Neuronal stem cell (in vitro differentiated cells): ENCODE data around the gene EMP1.
A peak's percentile ranks its signal among the peaks of the same experiment; 100 is the strongest.

Experiments
- DNase-seq: peaks from one replicate; pipeline ENCODE4 v3.0.0-alpha.2; 2013; ENCODE audit warnings: low spot score
- H2AFZ ChIP-seq: one replicate; pipeline ENCODE4 v1.6.1; 2013; ENCODE audit warnings: mild to moderate bottlenecking, low read length, inconsistent platforms
- H2AK5ac ChIP-seq: 2 replicates; pipeline ENCODE4 v1.6.1; 2013; ENCODE audit warnings: low read depth, mild to moderate bottlenecking, inconsistent platforms, low read length, moderate library complexity, mixed read lengths
- H2BK120ac ChIP-seq: 2 replicates; pipeline ENCODE4 v1.6.1; 2013; ENCODE audit warnings: low read depth, mild to moderate bottlenecking, inconsistent platforms, low read length, moderate library complexity, mixed read lengths
- H2BK12ac ChIP-seq: one replicate; pipeline ENCODE4 v1.6.1; 2013; ENCODE audit warnings: low read length, inconsistent platforms
- H2BK15ac ChIP-seq: 2 replicates; pipeline ENCODE4 v1.6.1; 2013; ENCODE audit warnings: mild to moderate bottlenecking, low read length, inconsistent platforms, mixed read lengths
- H2BK5ac ChIP-seq: one replicate; pipeline ENCODE4 v1.6.1; 2013; ENCODE audit warnings: inconsistent platforms, mild to moderate bottlenecking, low read length, moderate library complexity
- H3K14ac ChIP-seq: one replicate; pipeline ENCODE4 v1.6.1; 2013; ENCODE audit warnings: low read length, inconsistent platforms
- H3K18ac ChIP-seq: 2 replicates; pipeline ENCODE4 v1.6.1; 2013; ENCODE audit warnings: low read length, inconsistent platforms
- H3K23ac ChIP-seq: 2 replicates; pipeline ENCODE4 v1.6.1; 2013; ENCODE audit warnings: low read depth, mild to moderate bottlenecking, mixed read lengths, low read length, inconsistent platforms; ENCODE audit not compliant: poor library complexity
- H3K27ac ChIP-seq: replicated peaks from 3 replicates; pipeline ENCODE4 v1.5.1; 2013; ENCODE audit warnings: low read length, inconsistent platforms
- H3K27me3 ChIP-seq, 3 experiments: 2 replicates each; pipeline ENCODE4 v1.6.1; 2013; ENCODE audit warnings: low read length in 3 of 3, mild to moderate bottlenecking in 2 of 3, inconsistent platforms in 1 of 3, low read depth in 1 of 3, mixed read lengths in 1 of 3, moderate library complexity in 1 of 3; ENCODE audit not compliant: control insufficient read depth in 3 of 3, insufficient read depth in 3 of 3
- H3K36me3 ChIP-seq, 2 donors: replicated peaks in 1 of 2; 2 replicates each; pipeline ENCODE4 v1.6.1; 2013; ENCODE audit warnings: low read length in 2 of 2; ENCODE audit not compliant: control insufficient read depth in 2 of 2, insufficient read depth in 2 of 2
- H3K4ac ChIP-seq: 2 replicates; pipeline ENCODE4 v1.6.1; 2013; ENCODE audit warnings: inconsistent platforms, mild to moderate bottlenecking, low read length, moderate library complexity
- H3K4me1 ChIP-seq, 2 donors: 1 replicate in 1 of 2; 2 replicates in 1 of 2; pipeline ENCODE4 v1.6.1; 2013; ENCODE audit warnings: low read length in 2 of 2, low read depth in 1 of 2; ENCODE audit not compliant: control insufficient read depth in 2 of 2, insufficient read depth in 1 of 2
- H3K4me2 ChIP-seq: one replicate; pipeline ENCODE4 v1.6.1; 2013; ENCODE audit warnings: mild to moderate bottlenecking, low read length, inconsistent platforms; ENCODE audit not compliant: insufficient read depth, poor library complexity, severe bottlenecking
- H3K4me3 ChIP-seq, 2 donors: 2 replicates each; pipeline ENCODE4 v1.5.1; 2013; ENCODE audit warnings: low read length in 2 of 2, mild to moderate bottlenecking in 2 of 2, inconsistent platforms in 1 of 2, moderate library complexity in 1 of 2
- H3K79me1 ChIP-seq: one replicate; pipeline ENCODE4 v1.6.1; 2013; ENCODE audit warnings: low read depth, mild to moderate bottlenecking, inconsistent platforms, low read length, moderate library complexity
- H3K9ac ChIP-seq: one replicate; pipeline ENCODE4 v1.6.1; 2013; ENCODE audit warnings: mild to moderate bottlenecking, low read depth, low read length, inconsistent platforms; ENCODE audit not compliant: poor library complexity
- H3K9me3 ChIP-seq, 2 donors: replicated peaks in 1 of 2; 2 replicates each; pipeline versions ENCODE3 to v1.6.1; 2013; ENCODE audit warnings: low read length in 2 of 2, mild to moderate bottlenecking in 2 of 2, inconsistent platforms in 1 of 2, low read depth in 1 of 2, mixed read lengths in 1 of 2, moderate library complexity in 1 of 2; ENCODE audit not compliant: control insufficient read depth in 2 of 2, insufficient read depth in 1 of 2
- H4K8ac ChIP-seq: one replicate; pipeline ENCODE4 v1.6.1; 2013; ENCODE audit warnings: low read depth, mild to moderate bottlenecking, inconsistent platforms, low read length, moderate library complexity
- H4K91ac ChIP-seq: one replicate; pipeline ENCODE4 v1.6.1; 2013; ENCODE audit warnings: low read length, low read depth, mild to moderate bottlenecking, inconsistent platforms; ENCODE audit not compliant: poor library complexity
- WGBS, 2 donors: extraction: QIAGEN DNeasy Blood & Tissue Kit; methylation state at CpG; one replicate each; pipeline ENCODE4 v1.1.7; 2013; ENCODE audit warnings: missing lambda C conversion rate in 2 of 2, mixed read lengths in 1 of 2; ENCODE audit not compliant: insufficient read length in 2 of 2, insufficient replicate concordance in 1 of 2; ENCODE audit errors: extremely low coverage in 2 of 2; 5-methylcytosine and 5-hydroxymethylcytosine counted together

EMP1 gene

DNA sequence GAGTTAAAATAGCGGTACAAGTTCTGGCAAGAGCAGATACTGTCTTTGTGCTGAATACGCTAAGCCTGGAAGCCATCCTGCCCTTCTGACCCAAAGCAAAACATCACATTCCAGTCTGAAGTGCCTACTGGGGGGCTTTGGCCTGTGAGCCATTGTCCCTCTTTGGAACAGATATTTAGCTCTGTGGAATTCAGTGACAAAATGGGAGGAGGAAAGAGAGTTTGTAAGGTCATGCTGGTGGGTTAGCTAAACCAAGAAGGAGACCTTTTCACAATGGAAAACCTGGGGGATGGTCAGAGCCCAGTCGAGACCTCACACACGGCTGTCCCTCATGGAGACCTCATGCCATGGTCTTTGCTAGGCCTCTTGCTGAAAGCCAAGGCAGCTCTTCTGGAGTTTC lies 18.5 kb downstream of the EMP1 start:
- Histone ChIP-seq H2BK5ac (no peak overlapping the region), H3K18ac (no peak overlapping the region), H2AK5ac (no peak overlapping the region), H4K91ac (no peak overlapping the region), H3K9me3 (peaks cover 4 to 10% of the 10 kb centered on the region in 2 donors), H3K4me2 (no peak overlapping the region), H2BK120ac (no peak overlapping the region), H2BK15ac (no peak overlapping the region), H2BK12ac (no peak overlapping the region), H3K4me3 (no peak overlapping the region), H3K23ac (no peak overlapping the region), H3K27me3 (no peaks in the 10 kb centered on the region), H3K27ac (no peak overlapping the region), H3K4me1 (peaks cover 9 to 23% of the 10 kb centered on the region in 2 donors), H3K4ac (no peak overlapping the region), H3K36me3 (no peaks in the 10 kb centered on the region), H2AFZ (peak overlapping the region; percentile 38), H3K79me1 (no peaks in the 10 kb centered on the region), H3K9ac (no peak overlapping the region), H3K14ac (no peak overlapping the region), H4K8ac (no peak overlapping the region)
- DNase-seq: no peak
- WGBS, 2 donors: no CpG with 5 or more reads among the region's 4 CpGs

GRCh38 chr12:13218641-13219040 lies 22.1 kb downstream of the EMP1 start:
- Histone ChIP-seq H3K23ac (no peak overlapping the region), H2BK15ac (no peak overlapping the region), H3K18ac (no peak overlapping the region), H2BK5ac (no peak overlapping the region), H2BK12ac (no peak overlapping the region), H3K14ac (no peak overlapping the region), H3K4me2 (no peak overlapping the region), H3K36me3 (no peaks in the 10 kb centered on the region), H3K9ac (no peak overlapping the region), H3K9me3 (peaks cover 4 to 10% of the 10 kb centered on the region in 2 donors), H4K8ac (no peak overlapping the region), H2AK5ac (no peak overlapping the region), H3K27me3 (no peaks in the 10 kb centered on the region), H3K4me3 (no peak overlapping the region), H3K4ac (no peak overlapping the region), H4K91ac (no peak overlapping the region), H3K27ac (no peak overlapping the region), H3K4me1 (peaks cover 5 to 6% of the 10 kb centered on the region in 2 donors), H2BK120ac (no peak overlapping the region), H3K79me1 (no peaks in the 10 kb centered on the region), H2AFZ (no peak overlapping the region)
- WGBS, 2 donors: no CpG with 5 or more reads among the region's 3 CpGs
- no peak for DNase-seq

GRCh38 chr12:13219320-13219719 lies 22.8 kb downstream of the EMP1 start:
- Histone ChIP-seq H4K8ac (no peak overlapping the region), H3K9me3 (peaks cover 4 to 10% of the 10 kb centered on the region in 2 donors), H3K4me1 (peaks cover 5 to 6% of the 10 kb centered on the region in 2 donors), H3K14ac (no peak overlapping the region), H3K27me3 (no peaks in the 10 kb centered on the region), H3K4me2 (no peak overlapping the region), H3K4me3 (no peak overlapping the region), H2AK5ac (no peak overlapping the region), H3K9ac (no peak overlapping the region), H3K18ac (no peak overlapping the region), H3K27ac (no peak overlapping the region), H3K79me1 (no peaks in the 10 kb centered on the region), H4K91ac (no peak overlapping the region), H2BK15ac (no peak overlapping the region), H2BK5ac (no peak overlapping the region), H2AFZ (no peak overlapping the region), H3K4ac (no peak overlapping the region), H3K23ac (no peak overlapping the region), H2BK12ac (no peak overlapping the region), H2BK120ac (no peak overlapping the region), H3K36me3 (no peaks in the 10 kb centered on the region)
- WGBS, 2 donors: no CpG with 5 or more reads among the region's 3 CpGs
- DNase-seq: no peak

DNA sequence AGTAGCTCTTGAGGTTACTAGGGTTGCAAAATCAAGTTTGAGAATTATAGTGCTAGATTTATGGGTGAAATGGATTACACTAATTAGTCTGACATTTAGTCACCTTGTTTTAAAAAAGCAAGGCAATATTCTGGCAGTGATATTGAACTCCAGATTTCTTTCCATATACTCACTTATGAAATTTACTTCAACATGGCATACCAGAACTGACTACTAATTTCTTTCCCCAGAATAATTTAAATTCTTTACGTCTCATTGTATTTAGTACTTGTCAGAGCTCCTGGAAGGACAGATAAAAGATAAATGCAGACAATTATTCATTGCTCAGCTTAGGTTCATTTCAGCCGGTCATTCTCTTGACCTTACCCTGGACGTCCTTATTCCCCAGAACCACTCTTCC lies 24.3 kb downstream of the EMP1 start:
- Histone ChIP-seq H3K79me1 (no peaks in the 10 kb centered on the region), H3K9me3 (peaks cover 4 to 10% of the 10 kb centered on the region in 2 donors), H3K23ac (no peak overlapping the region), H2BK5ac (no peak overlapping the region), H3K27me3 (no peaks in the 10 kb centered on the region), H4K8ac (no peak overlapping the region), H3K4ac (no peak overlapping the region), H3K9ac (no peak overlapping the region), H2AFZ (no peak overlapping the region), H2BK120ac (no peak overlapping the region), H3K4me2 (no peak overlapping the region), H2BK15ac (no peak overlapping the region), H3K18ac (no peak overlapping the region), H3K4me3 (no peak overlapping the region), H3K4me1 (no peaks in the 10 kb centered on the region), H2AK5ac (no peak overlapping the region), H3K14ac (no peak overlapping the region), H3K27ac (no peak overlapping the region), H4K91ac (no peak overlapping the region), H3K36me3 (no peaks in the 10 kb centered on the region), H2BK12ac (no peak overlapping the region)
- DNase-seq: no peak
- no CpG with 5 or more reads among the region's 3 CpGs for WGBS, 2 donors
